Stimulated activated CD4-positive, alpha-beta T cell treated with anti-CD3 and anti-CD28 coated beads, Interleukin-4, amount 100 ng/mL, for 24 hours (primary cell): ENCODE data around the gene SMIM38.
"Not testable (repeated sequence)": the region's sequence is repeated elsewhere in the genome, so short reads cannot be mapped to it uniquely, and the experiment has no call there.

ENCODE experiments used
- DNase-seq: peaks from one replicate; pipeline ENCODE4 v3.0.0-alpha.2; 2020

SMIM38 gene

DNA sequence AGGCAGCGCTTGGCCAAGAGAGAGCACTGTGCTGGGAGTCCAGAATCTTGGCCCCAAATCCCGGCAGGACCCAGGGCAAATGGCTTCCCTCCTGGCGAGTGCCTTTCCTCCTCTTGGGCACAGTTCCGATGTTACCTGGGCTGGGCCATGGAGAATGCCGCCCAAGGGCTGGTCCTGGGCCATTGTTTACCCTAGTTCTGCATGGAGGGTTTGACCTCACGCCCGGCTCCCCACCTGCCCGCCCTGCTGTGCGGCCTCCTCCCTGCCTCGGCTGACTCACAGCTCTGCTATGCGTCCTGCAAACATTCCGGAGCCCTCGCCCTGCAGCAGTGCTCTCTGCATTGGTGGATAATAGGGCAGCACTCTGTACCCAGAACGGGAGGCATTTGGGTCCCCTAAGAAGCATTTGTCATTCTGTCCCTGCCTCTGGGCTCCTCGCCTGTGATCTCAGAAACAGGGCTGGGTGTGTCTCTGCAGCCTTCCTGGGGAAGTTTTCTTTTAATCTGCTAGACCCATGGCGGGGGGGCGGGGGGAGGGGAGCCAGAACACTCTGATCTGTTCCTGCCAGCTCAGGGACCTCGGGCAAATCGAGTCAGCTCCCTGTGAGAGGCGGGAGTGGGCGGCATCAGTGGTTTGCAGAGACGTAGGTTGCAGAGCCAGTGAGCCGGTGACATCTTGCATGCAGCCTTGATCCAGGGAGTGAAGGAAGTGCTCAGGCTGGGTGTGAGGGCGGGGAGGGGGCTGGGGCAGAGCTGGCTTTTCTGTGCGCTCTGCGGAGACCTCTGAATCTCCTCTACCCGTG is 32.9 kb upstream of the SMIM38 start:
- DNase-seq, result peak; percentile 83

DNA sequence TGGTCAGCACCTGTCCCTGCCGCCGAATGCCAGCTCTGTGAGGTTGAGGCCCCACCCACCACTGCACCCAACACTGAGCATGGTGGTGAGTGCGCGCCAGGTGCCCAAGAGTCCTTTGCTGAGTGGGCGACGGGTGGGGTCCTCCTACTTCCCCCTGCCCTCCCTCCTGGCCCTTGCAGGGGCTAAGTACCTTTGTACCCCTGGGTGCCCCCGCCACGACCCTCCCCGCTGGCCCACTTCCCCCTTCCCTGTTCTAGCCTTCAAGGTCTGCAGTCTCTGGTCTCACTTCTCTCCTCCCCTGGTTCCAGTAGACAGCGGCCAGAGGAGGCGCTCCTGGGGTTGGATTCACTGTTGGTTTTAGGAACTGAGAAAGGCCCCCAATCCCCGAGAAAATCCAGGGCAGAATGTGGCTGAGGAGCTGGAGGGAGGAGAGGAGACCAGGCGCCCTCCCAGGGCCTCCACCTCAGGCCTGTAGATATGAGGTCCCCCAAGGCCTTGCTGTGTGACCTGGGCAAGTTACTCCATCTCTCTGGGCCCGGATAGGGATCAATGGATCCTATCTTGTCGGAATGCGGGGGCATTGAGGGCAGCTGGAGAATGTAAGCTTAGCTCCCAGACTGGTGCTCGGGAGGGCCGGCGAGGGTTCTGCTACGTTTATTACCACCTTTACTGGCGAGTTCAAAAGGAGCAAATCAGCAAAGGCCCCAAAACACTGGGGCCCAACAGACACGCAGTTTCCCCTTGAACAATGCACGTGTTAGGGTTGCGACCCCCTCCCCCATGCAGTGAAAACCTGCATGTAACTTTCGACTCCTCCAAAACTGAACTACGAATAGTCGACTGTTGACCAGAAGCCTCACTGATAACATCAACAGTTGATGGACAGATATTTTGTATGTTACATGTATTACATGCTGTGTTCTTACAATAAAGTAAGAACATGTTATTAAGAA is 31.9 kb upstream of the SMIM38 start:
- DNase-seq, result no peak

DNA sequence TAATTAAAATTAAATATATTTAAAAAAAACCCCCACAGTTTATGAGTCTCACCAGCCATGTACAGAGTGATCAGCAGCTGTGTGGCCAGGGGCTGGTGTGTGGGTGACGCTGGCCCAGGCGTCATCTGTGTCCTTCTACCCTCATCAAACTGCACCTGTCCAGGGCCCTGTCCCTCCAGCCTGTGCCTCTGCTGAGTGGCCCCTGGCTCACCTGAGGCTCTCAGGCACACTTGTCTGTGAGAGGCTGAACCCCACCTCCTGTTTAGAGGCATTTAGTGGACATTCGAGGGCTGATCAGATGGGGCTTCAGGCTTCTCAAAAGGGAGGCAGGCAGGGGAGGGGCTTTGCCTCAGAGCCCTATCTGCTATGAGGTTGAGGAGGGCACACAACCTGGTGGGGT is 29.9 kb upstream of the SMIM38 start:
- DNase-seq, result no peak

DNA sequence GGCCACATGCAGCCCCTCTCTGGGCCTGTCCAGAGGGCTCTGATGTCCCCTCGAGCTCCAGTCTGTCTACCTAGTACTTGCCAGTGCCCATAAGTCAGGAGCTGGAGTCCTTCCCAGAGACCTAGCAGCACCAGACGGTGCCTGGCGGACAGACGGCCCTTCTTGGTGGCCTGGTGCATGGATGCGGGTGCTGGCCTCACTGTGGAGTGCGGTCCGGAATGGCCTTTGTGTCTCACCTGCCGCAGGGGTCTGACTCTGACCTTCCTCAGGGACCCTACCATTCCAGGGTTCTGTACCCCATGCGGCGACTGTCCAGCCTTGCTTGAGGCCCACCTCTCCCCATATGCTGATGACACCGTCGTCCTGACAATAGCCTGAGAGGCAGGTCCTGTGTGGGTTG is 29.4 kb upstream of the SMIM38 start:
- DNase-seq, result no peak

DNA sequence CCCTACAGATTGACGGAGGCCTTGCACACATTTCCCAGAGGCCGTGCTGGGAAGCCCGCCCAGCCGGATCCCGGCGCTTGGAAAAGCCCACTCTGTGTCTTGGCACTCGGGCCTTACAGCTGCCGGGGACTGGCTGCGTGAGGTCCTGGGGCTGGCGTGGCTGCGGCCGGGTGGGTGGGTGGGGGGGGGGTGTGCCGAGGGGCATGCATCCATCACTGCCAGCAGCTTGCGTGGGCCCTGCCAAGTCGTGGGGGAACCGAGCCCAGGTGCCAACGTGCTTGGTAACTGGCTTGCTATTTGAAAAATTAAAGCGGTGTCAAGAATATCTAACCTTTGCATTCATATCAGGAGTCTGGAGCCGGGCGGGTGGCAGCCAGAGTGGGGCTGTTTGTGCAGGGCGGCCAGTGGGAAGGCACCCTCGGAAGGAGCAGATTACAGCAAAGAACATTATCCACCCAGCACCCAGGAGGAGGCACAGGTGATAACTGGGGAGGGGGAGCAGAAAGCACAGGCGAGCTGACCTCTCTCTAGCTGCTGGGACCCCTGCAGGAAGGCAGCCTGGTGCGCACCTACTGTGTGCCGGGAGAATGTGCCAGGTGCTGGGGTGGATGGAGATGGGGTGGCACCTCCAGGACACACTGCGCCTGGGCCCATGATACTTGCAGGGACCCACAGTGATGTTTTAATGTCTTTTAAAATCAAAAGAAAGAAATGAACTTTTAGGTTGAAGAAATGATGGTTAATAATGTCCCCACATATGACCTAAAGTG is 28.5 kb upstream of the SMIM38 start:
- no peak for DNase-seq

DNA sequence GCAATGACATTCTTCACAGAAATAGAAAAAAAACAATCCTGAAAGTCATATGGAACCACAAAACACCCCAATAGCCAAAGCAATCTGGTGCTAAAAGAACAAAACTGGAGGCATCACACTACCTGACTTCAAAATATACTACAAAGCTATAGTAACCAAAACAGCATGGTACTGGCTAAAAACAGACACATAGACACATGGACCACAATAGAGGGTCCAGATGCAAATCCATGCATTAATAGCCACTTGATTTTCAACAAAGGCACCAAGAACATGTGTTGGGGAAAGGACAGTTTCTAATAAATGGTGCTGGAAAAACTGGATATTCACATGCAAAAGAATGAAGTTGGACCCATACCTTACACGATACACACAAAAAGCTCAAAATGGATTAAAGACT is 27.9 kb upstream of the SMIM38 start:
- no peak for DNase-seq

DNA sequence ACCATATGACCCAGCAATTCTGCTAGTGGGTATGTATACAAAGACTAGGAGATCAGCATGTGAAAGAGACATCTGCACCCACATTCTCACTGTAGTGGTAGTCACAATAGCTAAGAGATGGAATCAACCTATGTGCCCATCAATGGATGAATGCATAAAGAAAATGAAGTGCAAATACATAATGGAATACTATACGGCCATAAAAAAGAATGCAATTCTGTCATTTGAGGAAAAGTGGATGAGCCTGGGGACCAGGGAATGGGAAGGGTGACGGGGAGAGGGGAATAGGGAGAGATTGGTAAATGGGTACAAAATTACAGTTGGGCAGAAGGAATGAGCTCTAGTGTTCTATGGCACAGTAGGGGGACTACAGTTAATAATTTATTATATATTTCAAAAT is 26.7 kb upstream of the SMIM38 start:
- DNase-seq, result no peak

DNA sequence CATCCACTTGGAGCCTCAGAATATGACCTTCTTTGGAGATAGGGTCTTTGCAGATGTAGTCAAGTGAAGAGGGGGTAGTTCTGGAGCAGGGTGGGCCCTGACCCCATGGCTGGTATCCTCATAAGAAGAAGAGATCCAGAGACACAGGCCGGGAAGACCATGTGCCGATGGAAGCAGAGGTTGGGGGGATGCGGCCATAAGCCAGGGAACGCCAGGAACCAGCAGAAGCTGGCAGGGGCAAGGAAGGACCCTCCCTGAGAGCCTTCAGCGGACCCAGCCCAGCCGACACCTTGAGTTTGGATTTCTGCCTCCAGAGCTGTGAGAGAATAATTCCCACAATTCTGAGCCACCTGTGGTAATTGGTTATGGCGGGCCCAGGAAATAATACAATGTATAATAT is 26.1 kb upstream of the SMIM38 start:
- no peak for DNase-seq

DNA sequence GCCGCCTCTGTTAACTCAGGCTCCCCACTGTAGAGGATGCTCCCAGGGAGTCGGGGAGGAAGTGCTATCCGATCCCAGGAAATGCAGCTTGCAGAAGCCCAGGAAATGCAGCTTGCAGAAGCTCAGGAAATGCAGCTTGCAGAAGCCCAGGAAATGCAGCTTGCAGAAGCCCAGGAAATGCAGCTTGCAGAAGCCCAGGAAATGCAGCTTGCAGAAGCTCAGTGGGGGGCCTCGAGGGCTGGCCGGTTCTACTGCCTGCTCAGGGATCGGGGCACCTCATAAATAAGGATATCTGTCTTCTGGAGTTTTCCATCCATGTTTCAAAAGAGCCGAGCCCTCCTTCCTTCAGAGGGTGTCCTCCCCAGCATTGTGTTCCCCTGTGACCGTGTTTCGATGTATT is 25.1 kb upstream of the SMIM38 start:
- no peak for DNase-seq

DNA sequence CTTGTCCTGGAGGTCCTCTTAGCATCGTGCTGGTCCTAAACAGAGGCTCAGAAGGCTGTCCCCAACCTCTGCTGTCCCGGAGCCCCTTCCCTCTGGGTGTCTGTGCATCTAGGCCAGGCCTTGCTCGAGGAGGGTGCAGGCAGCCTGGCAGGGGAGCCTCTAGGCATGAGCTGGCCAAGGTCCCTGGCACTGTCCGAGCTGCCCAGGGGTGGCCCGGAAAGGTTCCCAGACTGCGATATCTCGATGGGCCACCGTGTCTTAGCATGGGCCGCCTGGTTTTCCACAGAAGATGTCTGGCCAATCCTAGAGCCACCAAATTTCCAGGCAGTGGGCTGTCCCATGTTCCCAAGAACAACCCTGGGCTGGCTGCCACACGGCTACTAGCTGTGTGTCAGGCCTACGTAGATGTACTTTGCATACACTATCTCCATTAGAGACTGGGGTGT is 24.6 kb upstream of the SMIM38 start:
- no peak for DNase-seq

DNA sequence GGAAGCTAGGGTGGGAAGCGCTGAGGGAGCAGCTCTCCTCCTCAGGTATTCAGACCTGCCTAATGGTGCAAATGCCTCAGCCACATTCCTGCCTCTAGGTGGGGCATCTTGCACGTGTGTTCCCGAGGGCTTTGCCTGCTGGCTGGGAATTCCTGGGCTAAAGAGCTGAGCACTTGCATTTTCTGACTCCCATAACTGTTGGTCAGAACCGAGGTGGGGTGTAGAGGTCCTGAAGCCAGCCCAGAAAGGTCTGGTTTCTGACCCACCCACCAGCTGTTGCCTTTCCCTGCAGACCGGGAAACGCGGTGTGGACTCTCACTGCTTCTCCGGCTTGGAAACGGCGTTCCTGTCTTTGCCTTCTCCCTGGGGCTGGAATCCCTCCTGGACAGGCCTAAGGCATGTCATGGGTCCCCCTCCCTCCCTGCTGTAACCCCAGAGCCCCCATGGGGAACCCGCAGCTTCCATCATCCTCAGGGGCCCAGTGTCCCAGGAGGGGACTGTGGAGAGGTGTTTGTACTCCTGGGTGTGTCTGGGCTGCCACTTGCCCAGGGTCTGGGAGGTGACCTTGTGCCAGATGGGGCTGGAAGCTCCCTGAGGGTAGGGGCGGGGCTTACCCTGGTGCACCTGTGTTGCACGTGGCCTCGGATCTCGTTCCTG is 24.0 kb upstream of the SMIM38 start:
- DNase-seq, result no peak

DNA sequence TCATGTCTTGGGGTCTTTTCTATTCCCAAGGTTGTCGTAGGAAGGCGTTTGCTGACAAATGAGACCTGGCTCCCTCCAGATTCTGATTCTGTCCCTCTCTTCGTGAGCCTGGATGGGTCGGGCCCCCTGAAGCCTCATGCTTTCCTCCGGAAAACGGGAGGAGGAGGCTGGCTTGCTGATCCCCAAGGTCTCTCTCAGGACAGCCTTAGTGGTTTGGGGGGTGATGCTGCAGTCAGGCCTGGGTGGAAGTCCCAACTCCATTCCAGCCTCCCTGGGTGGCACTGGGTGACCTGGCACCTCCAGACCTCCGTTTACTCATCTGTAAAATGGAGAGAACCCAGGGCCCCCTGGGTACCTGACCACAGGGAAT is 23.4 kb upstream of the SMIM38 start:
- no peak for DNase-seq

DNA sequence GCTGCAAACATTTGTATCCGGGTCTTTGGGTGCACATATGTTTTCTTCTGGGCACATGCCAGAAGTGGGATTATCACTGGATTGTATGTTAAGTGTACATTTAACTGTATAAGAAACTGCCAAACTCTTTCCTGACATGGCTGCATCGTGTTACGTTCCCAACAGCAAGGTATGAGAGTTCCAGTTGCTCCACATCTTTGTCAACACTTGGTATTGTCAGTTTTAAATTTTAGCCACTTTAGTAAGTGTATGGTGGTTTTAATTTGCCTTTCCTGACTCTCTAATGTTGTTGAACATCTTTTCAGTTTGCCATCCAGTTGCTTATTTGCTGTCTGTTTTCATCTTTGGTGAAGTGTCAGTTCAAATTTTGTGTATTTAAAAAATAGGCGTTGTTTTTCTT is 22.5 kb upstream of the SMIM38 start:
- no peak for DNase-seq

DNA sequence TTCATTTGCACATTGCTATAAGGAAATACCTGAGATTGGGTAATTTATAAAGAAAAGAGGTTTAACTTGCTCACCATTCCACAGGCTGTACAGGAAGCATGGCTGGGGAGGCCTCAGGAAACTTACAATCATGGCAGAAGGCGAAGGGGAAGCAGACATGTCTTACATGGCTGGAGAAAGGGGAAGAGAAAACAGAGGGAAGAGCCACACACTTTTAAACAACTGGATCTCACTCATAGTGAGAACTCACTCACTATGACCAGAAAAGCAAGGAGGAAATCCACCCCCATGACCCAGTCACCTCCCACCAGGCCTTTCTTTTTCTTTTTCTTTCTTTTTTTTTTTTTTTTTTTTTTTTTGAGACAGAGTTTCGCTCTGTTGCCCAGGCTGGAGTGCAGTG is 21.6 kb upstream of the SMIM38 start:
- DNase-seq, result not testable (repeated sequence)

DNA sequence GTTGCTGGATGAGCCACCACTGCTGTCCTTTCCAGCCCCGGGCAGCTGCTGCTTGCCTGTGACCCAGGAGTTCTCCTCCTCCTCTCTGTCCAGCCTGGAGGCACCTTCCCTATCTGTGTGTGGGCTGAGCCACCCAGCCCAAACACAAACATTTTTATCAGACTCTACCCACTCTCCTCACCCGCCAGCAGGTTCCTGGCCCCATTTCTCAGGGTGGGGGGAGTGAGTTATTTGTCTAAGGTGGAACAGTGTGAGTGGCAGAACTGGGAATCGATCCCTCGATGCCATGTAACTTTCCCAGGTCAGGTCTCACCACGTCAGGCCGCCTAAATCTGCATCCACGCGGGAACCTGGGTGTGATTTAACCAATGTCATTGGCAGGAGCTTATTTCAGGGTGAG is 20.8 kb upstream of the SMIM38 start:
- DNase-seq, result no peak

DNA sequence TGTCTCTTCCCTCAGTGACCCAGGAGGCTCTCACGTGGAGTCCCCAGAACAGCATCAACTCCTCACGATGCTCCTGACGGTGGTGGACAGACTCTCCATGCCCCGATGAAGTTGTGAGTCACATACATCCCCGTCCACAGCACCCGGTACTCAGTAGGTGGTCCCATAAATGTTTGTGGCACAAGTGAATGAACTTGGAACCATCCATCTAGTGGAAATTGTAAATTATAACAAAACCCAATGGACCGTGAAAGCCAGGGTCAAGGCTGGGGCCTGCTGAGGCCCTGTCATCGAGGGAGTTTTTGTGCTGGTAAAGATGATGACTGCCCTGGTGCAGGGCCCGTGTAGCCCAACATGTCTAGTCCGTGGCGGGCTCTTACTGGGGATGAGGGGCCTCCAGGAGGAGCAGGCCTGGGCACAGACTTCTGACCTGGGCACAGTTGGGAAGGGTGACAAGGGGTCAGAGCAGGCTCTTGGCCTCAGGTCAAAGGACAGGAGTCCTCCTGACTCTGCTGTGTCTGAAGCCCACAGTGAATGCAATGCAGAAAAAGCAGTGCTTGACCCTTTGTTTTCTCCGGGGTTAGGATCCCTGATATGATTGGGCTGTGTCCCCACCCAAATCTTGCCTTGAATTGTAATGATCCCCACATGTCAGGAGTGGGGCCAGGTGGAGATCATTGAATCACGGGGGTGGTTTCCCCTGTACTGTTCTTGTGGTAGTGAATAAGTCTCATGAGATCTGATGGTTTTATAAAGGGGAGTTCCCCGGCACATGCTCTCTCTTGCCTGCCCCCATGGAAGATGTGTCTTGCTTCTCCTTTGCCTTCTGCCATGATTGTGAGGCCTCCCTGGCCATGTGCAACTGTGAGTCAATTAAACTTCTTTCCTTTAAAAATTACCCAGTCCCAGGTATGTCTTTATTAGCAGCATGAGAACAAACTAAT is 20.0 kb upstream of the SMIM38 start:
- no peak for DNase-seq

DNA sequence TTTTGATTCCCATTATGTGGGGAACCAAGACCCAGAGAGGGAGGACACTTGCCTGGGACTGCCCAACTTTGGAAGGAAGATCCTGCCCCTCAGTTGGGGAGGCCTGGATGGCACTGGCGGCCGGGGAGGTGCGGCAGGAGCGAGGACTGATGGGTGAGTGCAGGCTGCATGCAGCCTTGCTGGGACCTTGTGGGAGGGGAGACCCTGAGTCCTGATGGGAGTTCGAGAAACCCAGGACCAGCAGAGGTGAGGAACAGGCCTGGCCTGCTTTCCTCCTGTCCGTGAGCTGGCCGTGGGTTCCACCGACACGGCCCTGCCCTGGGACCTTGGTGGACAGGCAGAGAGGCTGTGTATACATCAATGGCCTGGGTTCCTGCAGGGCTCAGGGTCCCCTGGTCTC is 19.3 kb upstream of the SMIM38 start:
- DNase-seq, result no peak

DNA sequence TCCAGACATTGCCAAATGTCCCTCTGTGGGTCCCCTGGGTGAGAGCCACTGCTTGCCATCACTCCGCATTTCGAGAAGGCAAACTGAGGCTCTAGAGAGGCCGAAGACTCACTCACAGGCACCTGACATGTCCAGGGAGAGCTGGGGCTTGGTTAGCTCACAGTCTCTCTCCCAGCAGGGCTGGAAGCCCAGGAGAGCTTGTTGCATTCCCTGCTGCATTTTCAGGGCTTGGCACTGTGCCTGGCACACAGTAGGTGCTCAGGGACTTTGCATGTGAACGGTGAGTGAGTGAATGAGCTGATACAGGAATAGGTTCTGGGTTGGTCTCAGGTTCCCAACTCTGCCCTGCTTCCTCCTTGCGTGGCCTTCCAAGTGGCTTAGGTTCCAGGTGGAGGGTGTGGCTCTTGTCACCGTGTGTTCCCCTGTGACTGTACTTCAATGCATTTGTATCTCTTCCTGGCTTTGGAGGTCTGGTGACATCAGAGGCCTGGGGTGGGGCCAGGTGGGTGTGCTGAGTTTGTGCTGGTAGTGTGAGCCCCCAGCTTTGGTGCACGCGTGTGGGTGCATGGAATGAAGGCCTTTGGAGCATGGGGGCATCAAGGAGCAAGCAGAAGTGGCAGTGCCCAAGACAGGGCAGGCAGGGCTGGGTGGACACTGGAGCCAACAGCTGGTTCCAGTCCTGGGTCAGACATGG is 18.4 kb upstream of the SMIM38 start:
- DNase-seq, result no peak

DNA sequence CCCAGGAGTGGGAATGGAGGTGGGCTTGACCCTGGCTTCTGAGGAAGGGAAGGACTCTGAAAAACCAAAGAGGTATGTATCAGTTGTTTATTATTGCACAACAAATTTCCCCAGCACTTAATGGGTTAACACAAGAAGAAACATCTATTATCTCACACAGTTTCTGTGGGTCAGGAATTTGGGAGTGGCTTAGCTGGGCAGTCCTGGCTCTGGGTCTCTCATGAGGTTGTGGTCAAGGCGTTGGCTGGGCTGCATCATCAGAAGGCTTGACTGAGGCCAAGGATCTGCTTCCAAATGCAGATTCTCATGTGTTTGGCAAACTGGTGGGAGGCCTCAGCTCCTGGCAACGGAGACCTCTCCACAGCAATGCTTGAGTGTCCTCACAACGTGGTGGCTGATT is 17.5 kb upstream of the SMIM38 start:
- no peak for DNase-seq

DNA sequence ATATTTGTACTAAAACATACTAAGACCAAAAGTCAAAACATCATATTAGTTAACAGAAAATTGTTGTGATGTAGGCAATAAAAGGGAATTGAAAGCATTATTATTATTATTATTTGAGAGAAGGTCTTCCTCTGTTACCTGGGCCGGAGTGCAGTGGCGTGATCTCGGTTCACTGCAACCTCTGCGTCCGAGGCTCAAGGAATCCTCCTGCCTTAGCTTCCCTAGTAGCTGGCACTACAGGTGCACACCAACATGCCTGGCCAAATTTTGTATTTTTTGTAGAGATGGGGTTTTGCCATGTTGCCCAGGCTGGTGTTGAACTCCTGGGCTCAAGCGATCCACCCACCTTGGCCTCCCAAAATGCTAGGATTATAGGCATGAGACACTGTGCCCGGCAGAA is 15.6 kb upstream of the SMIM38 start:
- not testable (repeated sequence) for DNase-seq

DNA sequence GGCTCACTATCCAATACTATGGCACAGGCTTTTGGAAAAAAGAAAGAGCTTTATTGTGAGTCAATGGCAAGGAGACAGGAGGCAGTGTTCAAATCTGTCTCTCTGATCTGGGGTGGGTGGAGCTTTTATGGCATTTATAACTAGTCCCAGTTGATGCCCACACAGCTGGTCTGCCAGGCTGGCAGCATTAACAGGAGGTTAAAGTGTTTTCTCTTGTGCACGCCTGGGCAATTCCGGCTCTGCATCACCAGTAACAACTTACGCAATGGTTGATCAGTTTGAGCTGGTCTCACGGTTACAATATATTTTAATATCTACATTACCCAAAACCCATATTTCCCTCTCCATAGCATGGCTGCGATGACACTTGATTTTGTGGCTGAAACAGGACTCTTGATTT is 15.1 kb upstream of the SMIM38 start:
- no peak for DNase-seq
